ENCODE measurements around the gene OR52E4. TPM values are rescaled to one million over a fixed set of nuclear protein-coding genes. Genes with fewer than 3 reads are reported as not detected.

Gene OR52E4
- total RNA-seq, 2 experiments from 2014 or later = not detected

Other genes starting within 250 kb of the OR52E4 start
- 1 to 10 TPM; 3.8 to 6.0 TPM for gene TRIM5, start 195.6 kb upstream of the OR52E4 start, total RNA-seq
- 100 to 1,000 TPM; 190 to 192 TPM for gene TRIM22, start 190.8 kb upstream of the OR52E4 start, total RNA-seq
- not detected for gene OR56B1, start 144.2 kb upstream of the OR52E4 start, total RNA-seq
- 1 to 10 TPM in 1 of 2 experiments, under 1 TPM in 1; 0.78 to 1.4 TPM for gene OR52N4, start 126.4 kb upstream of the OR52E4 start, total RNA-seq
- gene OR52N5, start 97.3 kb upstream of the OR52E4 start, total RNA-seq = not detected
- gene OR52N1, start 89.4 kb upstream of the OR52E4 start, total RNA-seq = not detected
- not detected for gene OR52N2, start 71.7 kb upstream of the OR52E4 start, total RNA-seq
- gene OR52E6, start 38.7 kb upstream of the OR52E4 start, total RNA-seq = not detected
- gene OR52E8, start 22.9 kb upstream of the OR52E4 start, total RNA-seq = not detected
- gene OR52E5, start 12.6 kb downstream of the OR52E4 start, total RNA-seq = not detected
- gene OR56A3, start 61.6 kb downstream of the OR52E4 start, total RNA-seq = not detected
- gene OR56A5, start 87.9 kb downstream of the OR52E4 start, total RNA-seq = not detected
- not detected for gene OR52L1, start 106.4 kb downstream of the OR52E4 start, total RNA-seq
- not detected for gene OR56A4, start 126.3 kb downstream of the OR52E4 start, total RNA-seq
- gene OR56A1, start 150.1 kb downstream of the OR52E4 start, total RNA-seq = not detected
- gene OR56B4, start 227.1 kb downstream of the OR52E4 start, total RNA-seq = not detected

Measured in CD8-positive, alpha-beta T cell (primary cell).